NCI-H1105 (cell line): Measurements from ENCODE around the gene MSANTD2.
"Not testable (repeated sequence)": the region's sequence is repeated elsewhere in the genome, so short reads cannot be mapped to it uniquely, and the experiment has no call there.

Experiments
- DNase-seq: peaks from one replicate; lab custom pipeline; 2025; lab: John Stamatoyannopoulos, UW

The MSANTD2 gene

GRCh38 chr11:124776865-124777645 is 23.2 kb downstream of the MSANTD2 start:
- no peak for DNase-seq

- not testable (repeated sequence) for DNase-seq
Measured at GRCh38 chr11:124770959-124771358, 29.2 kb downstream of the MSANTD2 start.

- DNase-seq: no peak
Measured at GRCh38 chr11:124769806-124770774, 30.1 kb downstream of the MSANTD2 start.

GRCh38 chr11:124768914-124769313 is 31.3 kb downstream of the MSANTD2 start:
- no peak for DNase-seq

- no peak for DNase-seq
Measured at GRCh38 chr11:124766156-124766555, 34.0 kb downstream of the MSANTD2 start.

DNA sequence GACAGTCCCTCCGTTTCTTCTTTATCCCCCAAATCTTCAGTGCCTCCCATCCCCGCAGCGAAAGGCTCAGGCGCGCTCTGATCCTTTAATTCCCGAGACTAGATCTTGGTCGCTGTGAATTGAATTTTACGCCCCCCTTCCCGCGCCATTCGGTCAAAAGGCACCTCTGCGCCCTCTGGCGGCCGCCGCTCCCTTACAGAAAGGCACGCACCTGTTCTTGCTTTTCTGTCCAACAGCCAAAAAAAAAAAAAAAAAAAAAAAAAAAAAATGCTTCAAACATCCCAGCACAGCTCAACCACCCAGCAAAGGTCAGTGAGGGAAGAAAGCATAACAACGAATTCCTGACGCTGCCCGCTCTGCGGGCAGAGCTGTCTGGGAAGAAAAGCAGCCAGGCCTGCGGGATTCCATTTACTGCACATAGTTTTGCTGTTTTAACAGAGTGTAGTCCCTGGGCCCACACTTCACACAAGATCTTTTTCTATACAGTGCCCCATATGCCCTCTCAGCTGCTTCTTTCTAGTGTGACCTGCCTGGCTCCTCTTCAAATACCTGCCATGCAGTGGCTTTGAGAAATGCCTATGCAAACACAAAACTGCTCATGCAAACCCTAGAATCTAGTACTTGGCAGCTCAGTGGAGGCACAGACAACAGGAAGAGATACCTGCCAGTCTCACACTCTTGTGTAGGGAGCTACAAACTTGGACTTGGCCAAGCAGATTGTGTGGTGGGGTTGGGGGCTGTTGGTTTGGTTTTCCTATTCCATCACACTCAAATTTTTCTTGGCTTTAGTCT is 36.9 kb downstream of the MSANTD2 start:
- DNase-seq: peak; percentile 92

- DNase-seq: peak; percentile 45
Measured at GRCh38 chr11:124762624-124763155, 37.5 kb downstream of the MSANTD2 start.

DNA sequence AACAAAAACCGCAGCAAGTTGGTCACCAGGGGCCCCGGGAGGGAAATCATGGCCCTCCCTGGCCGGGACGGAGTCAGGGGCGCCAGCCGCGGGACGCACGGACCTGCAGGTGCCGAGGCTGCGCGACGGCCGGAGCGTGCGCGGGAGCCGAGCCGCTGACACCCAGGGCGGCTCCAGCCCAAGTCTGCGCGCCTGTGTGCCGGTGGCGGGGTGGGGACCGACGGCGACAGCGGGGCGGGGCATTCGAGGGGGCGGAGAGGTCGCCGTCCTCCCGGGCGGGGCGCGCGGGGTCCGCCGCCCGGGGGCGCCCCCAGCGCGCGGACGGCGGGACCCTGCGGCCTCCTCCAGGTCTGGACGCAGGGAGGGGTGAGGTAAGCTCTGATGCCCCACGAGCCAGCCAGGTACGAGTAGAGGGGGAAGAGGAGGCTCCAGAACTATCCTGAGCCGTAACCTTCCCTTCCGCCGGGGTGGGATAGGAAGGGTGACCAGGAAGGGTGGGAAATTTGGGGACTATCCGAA is 38.0 kb downstream of the MSANTD2 start, which contains the start of gene ESAM:
TSS of gene ESAM (minus strand) at position 186 of the 519 bp plus-strand sequence. CDS start at position 50, 136 bp downstream.
- peak; percentile 50 for DNase-seq

DNA sequence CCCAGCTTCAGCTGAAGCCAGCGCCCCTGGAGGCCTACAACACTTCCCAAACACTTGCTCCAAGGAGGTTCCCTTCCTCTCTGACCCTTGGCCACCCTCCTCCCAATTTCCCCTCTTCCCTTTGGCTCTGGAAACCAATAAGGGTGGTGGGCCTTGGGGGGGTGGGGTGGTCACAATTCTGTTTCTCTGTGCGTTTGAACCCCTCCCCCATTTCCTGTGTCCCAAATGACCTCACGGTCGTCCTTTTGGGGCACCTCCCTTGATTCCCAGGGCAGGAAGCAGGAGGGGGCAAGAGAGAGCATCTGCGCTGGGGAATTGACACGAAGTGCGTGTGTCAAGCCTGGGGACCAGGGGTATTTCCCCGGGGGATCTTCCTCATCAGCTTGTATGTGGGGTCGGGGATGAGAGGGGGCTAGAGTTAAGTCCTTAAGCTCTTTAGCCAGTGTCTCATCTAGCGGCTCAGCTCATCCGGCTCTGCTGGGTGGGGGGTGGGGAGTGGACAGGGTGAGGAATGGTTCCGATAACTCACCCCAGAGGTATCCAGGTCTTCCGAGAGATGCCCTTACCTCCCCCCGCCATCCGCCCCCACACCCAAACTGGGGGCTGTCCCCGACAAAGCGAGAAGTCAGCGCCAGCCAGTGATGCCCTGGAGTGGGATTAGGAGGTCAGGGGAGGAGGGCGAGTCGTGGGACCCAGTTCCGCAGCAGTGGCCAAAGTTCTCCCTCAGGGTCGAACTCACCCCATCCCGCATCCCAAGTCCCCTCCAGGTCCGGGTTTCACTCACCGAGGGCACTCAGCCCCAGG is 38.7 kb downstream of the MSANTD2 start:
- no peak for DNase-seq

GRCh38 chr11:124760806-124761205 is 39.4 kb downstream of the MSANTD2 start:
- DNase-seq: no peak

GRCh38 chr11:124760205-124760652 is 40.0 kb downstream of the MSANTD2 start:
- no peak for DNase-seq

DNA sequence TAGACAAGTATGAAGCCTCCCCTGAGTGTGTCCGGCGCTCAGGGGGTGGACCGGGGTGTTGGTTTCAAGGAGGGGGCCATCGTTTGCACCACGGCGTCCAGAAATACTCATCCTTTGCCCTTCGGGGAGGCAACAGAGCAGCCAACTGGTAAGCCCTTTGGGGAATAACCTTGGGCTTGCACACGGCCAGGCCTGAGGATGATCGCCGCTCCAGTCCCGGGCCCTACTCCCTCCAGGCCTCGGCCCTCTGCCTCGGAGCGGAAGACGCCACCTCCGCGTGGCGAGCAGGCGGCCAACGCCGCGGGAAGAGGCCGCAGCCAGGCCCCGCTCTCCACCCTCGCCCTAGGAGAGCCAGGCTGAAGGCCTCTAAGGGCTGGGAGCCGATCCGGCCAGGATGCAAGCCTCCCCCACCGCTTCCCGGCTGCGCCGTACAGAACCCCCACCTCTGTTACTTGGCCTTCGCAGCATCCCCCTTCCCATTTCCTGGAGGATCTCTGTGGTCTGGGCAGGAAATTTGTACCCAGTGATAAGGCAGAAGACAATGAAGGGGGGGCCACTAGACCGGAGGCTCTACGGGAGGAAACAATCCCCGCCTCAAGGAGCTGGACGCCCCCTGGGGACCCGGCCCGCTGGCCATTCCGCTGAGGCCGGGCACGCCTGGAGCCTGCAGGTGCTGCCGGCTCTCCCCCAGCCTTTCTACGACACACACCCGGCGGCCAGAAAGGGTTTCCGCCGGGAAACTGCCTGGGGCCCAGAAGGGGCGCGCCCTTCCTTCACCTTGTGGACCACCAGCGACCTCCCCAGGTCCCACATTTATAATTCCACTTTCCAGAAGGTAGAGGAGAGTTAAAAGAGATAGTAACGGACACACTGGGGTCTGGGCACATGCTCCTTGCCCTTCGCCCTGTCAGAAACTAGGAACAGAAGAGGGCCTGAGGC is 40.7 kb downstream of the MSANTD2 start:
- DNase-seq: no peak

- DNase-seq: peak; percentile 47
Measured at GRCh38 chr11:124758355-124759265, 41.6 kb downstream of the MSANTD2 start.

- no peak for DNase-seq
Measured at GRCh38 chr11:124757320-124757719, 42.9 kb downstream of the MSANTD2 start.

DNA sequence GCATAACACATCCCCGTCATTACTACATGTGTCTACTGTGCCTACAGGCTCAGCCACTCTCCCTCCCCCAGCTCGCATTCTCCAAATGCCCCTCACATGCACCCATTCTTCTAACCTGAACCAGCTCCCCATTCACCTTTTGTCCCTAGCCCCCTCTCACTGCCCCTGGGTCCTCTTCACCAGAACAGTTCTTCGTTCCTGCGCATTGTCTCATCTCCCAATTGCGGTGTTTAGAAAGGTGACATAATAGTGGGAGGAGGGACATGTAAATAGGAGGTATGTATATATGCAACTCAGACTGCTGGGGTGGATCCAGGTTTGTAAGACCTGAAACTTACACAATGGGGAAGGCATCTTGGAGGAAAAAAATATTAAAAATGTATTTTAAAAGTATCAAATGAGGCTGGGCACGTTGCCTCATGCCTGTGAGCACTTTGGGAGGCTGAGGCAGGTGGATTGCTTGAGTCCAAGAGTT is 43.4 kb downstream of the MSANTD2 start:
- DNase-seq: no peak

GRCh38 chr11:124756033-124756752 is 44.0 kb downstream of the MSANTD2 start:
- no peak for DNase-seq

DNA sequence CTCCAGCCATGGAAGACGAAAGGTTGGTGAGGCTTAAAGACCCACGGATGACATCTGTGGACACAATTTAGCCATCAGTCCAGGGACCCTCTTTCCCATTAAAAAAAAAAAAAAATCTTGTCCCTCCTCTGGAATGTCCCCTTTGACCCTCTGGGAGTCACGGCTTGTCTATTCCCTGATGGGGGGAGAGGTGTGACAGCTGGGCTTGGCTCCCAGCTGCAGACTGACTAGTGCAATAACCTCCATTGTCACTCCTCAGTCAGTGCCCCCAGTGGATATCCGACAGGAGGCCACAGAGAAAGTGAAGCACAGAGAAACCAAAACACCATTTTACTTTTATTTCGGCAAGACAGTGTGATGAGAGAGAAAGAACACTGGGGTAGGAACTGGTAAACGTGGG is 45.5 kb downstream of the MSANTD2 start:
- DNase-seq: no peak
